Measurements from ENCODE around the gene CEPT1.

CEPT1 gene

DNA sequence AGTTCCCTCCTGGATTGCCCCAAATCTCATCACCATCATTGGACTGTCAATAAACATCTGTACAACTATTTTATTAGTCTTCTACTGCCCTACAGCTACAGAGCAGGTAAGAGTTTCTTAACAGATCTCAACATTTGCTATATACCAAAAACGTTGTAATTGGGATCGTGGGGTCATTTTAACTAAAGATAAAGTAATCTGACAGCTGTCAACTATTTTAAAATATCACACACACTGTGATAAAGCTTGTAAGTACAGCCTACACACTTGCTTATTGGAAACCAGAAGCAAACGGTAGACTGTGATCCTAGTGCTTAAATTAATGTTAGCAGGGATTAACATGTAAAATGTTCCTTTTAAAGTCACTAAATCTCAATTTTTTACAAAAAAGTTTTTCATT lies 7.9 kb downstream of the CEPT1 start:
- DNase-seq, result no peak

DNA sequence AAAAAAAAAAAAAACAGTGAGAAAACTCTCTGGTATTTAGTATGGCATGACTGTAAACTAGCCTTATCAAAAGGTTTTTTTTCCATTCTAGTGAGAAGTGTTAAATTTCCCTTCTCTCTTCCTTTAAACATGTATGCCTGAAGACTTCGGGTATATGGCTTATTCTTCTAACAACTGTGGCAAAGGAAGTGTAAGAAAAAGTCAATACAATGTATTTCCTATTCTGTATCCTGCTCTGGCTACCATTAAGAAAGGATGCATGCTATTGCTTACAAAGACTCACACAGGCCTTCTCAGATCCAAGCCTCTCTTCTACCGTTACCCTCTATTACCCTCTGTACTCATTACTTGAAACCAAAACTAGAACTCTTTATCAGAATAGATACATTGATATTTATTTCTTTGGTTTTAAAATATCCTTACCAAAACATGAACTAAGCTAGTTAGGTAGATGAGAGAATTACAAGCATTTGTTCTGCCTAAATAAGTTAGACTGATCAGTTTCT lies 8.4 kb downstream of the CEPT1 start:
- no peak for DNase-seq

- no peak for DNase-seq
These were observed 11.8 kb downstream of the CEPT1 start for GRCh38 chr1:111151838-111152237.

- no peak for DNase-seq
These were observed 14.3 kb downstream of the CEPT1 start for GRCh38 chr1:111154021-111154999.

DNA sequence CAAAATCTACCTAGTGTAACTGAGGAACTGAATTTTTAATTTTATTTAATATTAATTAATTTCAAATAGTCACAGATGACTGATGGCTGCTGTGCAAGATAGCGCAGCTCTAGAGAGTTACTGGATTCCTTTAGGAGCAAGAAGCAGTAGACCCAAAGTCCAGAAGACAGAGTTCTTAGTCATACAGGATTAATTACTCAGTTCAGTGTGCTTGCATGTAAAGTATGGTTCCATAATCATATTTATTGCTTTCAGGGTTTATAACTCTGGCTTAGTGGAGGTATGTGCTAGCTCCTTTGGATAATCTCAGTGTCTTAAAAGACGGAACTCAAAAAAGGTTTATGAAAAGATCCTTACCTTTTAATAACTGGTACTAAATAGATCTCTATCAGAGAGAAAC lies 17.4 kb downstream of the CEPT1 start:
- DNase-seq, result no peak

DNA sequence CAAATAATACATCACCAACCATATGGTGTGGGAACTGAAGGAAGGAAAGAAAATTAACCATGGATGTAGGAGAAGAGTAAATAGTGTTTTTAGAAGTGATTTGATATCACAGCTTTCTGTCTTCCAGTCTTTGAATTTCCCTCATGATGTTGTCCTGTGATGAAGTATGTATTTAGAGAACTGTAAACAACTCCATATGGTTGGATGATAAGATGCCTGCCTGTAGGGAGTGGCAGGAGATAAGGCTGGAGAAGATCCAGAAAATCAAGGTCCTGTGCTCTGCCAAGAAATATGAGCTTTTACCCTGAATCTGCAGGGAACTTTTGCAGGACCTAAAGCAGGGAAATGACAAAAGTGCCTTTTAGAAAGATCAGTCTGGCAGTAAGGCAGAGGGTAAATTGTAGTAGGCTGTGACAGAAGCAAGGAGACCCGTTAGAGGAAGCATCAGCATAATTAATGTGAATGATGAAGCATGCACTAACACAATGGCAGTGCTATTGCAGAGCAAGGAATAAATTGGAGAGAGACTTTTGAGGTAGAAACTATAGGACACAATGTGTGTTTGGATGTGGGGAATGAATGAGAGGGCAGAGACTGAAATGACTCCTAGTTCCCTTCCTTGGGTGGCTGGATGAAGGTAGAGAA lies 21.9 kb downstream of the CEPT1 start:
- no peak for DNase-seq

- no peak for DNase-seq
These were observed 22.5 kb downstream of the CEPT1 start for GRCh38 chr1:111162488-111162880.

DNA sequence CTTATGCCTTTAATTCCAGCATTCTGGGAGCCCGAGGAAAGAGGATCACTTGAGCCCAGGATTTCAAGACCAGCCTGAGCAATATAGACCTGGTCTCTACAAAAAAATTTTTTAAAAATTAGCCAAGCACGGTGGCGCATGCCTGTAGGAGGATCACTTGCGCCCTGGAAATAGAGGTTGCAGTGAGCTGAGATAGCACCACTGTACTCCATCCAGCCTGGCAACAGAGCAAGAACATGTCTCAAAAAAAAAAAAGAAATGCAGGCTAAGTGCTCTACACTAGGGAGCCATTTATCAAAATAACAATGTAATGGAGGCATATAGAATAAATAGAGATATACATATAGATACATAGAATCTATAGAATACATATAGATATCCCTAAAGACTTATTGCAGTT lies 23.3 kb downstream of the CEPT1 start:
- DNase-seq, result no peak

GRCh38 chr1:111164151-111164550 lies 24.1 kb downstream of the CEPT1 start:
- DNase-seq, result no peak

DNA sequence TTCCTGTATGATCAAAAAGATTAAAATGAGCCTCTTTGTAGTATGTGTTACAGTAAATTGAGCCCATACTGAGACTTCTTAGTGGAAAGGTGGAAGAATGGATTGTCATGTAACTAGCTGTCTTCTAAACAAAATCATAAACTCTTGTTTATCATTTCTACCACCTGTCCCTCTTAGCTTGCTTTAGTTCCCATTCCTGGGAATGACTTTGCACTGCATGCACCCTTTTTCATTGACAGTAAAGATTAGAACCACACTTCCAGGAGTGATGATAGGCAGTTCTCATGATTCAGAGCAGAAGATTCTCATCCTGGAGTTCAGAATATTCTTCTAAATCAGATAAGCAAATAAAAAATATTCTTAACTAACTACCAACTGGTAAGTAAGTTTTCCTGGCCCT lies 32.4 kb downstream of the CEPT1 start:
- no peak for DNase-seq

- no peak for DNase-seq
These were observed 34.0 kb downstream of the CEPT1 start for GRCh38 chr1:111174070-111174469.

DNA sequence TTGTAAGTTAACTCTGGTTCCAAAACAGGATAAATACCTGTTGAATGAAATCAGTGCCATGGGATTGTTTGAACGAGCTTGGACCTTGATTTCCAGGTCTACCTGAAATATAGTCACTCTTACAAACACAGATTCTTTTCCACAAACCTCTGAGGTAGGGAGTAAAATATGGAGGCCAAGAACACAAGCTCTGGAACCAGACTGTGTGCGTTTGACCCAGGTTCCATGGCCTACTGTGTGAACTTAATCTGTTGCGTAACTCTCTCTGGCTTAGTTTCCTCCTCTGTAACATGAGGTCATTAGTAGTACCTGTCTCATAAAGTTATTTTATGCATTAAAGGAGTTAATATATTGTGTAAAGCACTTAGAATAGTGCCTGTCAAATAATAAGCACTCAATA lies 35.3 kb downstream of the CEPT1 start:
- DNase-seq, result no peak

GRCh38 chr1:111176678-111177077 lies 36.7 kb downstream of the CEPT1 start:
- no peak for DNase-seq

- DNase-seq, result no peak
These were observed 40.0 kb downstream of the CEPT1 start for GRCh38 chr1:111179968-111180533.

DNA sequence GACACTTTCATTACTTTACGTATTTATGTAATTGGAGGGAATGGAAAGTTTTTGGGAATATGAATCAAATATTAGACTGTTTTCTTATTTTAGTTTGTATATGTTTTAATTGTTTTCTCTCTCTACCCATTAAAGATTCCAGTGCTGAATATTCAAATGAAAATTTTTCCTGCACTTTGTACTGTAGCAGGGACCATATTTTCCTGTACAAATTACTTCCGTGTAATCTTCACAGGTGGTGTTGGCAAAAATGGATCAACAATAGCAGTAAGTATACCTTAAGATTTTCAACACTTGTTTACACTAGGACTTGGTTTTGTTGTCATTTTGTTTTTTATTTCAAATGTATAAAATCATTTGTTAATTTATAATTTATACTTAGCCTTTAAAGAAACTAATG lies 42.0 kb downstream of the CEPT1 start:
- DNase-seq, result no peak

GRCh38 chr1:111183308-111184069 lies 43.5 kb downstream of the CEPT1 start:
- DNase-seq, result no peak

GRCh38 chr1:111184663-111185062 lies 44.6 kb downstream of the CEPT1 start:
- no peak for DNase-seq

GRCh38 chr1:111190931-111191451 lies 51.0 kb downstream of the CEPT1 start:
- DNase-seq, result no peak

- peak; percentile 74 for DNase-seq
These were observed 51.5 kb downstream of the CEPT1 start for GRCh38 chr1:111191496-111191895.

DNA sequence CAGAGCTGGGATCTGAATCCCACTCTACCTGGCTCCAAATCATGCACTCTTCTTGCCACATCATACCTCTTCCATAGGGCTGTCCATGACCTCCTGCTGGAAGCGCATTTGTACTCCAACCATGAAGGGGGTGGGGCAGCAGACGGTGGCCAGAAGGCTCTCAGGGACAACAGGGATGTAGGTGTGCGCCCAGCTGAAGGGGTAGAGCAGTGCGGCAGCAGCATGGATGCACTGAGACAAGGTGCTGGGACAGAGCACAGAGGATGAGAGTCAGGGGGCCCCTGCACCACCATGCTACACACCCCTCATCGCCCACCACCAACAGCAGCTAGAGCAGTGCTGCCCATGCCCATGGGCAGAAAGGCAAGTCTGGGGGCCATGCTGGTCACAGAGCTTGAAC lies 52.1 kb downstream of the CEPT1 start:
- no peak for DNase-seq

DNA sequence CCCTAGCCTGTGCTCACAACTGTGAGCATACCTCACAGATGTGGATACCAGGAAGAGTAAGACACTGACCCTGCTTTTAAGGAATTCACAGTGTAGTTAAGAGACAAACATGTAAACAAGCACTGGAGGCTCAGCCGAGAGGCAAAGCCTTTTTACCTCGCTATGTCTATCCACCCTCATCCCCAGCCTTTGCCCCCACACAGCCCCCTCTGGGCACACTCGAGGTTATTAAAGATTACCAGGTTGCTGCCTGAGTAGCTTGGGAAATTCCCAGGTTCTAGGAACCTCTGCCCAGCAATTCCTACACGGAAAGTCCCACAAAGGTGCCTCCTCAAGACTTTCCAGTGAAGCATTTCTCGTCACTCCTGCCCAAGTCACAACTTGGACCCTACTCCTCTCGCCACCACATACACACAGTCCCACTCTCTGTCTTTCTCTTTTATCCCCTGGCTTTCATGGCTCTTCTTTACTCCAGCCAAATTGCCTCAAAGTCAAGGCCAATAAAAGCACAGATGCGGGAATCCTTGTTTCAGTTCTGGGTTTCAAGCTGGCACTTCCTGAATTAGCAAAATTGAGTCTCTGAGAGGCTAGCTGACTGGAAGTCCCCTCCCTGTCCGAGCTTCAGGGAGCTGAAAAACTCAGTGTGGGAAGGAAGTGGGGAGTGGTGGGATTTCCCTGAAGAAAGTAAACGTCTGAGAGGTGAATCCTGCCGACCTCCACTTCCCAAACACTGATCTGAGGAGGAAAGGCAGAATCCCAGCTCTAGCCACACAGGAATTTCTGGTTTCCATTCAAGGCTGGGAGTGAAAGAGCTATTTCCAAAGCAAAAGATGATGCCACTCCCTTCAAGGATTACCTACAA lies 52.9 kb downstream of the CEPT1 start:
- DNase-seq, result no peak

Data from fibroblast of skin of right quadriceps (primary cell).